ACHN (cell line): Measurements from ENCODE around the gene MEF2B.

ENCODE experiments used
- DNase-seq: peaks from one replicate; pipeline ENCODE4 v3.0.0-alpha.2; 2015
- in situ Hi-C: cut with HindIII; loops from 2 replicates; pipeline ENCODE4 v1.10.0; 2017; ENCODE audit warnings: low sequenced_read_pairs, low pct_ligation_motif_present, low pct_unique_long_range_greater_than_20kb

MEF2B gene

GRCh38 chr19:19170053-19170872 lies at the start of gene MEF2B:
TSS of gene MEF2B (minus strand) at chr19:19170263. CDS start at chr19:19150735, 19,528 bp downstream.
- in situ Hi-C loops = no loop called here
- DNase-seq = peak; percentile 53

DNA sequence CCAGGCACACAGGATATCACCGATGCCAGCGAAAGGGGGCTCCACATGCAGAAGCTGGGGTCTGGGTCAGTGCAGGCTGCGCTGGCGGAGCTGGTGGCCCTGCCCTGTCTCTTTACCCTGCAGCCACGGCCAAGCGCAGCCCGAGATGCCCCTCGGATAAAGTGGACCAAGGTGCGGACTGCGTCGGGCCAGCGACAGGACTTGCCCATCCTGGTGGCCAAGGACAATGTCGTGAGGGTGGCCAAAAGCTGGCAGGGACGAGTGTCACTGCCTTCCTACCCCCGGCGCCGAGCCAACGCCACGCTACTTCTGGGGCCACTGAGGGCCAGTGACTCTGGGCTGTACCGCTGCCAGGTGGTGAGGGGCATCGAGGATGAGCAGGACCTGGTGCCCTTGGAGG lies 48.8 kb upstream of the MEF2B start:
- in situ Hi-C loops = no loop called here
- no peak for DNase-seq

DNA sequence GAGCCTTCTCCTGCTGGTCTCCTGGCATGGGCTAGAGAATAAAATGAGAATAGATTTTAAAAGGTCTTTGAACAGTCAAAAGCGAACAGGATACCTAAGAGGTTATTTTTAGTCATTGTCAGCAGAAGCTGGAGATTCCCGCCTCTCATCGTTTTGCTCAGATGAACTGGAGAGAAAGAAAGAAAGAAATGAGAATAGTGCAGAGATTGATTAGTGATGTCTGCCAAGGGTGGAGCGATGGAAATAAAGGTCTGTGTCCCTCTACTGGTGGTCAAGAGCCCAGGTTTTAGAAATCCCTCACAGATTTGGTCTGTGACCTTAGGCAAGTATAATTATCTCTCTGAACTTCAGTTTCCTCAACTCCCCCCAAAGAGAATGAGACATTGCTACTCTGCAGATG lies 47.0 kb upstream of the MEF2B start:
- in situ Hi-C loops = no loop called here
- DNase-seq = no peak

GRCh38 chr19:19215792-19216191 lies 45.7 kb upstream of the MEF2B start:
- in situ Hi-C loops = no loop called here
- no peak for DNase-seq

DNA sequence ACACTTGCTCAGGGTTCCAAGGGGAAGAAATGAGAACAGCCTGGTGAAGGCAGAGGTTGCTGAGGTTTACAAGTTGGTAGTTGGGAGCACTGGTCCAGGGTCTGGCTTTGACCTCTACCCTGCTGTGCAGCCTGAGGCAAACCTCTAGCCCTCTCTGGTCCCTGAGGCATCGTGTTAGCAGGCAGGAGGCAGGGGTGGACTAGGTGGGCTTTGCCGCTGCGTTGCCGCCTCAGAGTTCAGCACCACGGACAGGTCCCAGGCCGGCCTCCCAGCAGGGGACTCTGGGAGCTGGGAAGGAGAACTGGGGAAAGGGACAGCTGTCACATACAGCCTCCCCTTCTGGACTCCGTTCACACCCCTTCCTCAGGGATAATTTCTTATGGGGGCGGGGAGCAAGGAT lies 44.8 kb upstream of the MEF2B start:
- in situ Hi-C loops = no loop called here
- peak; percentile 61 for DNase-seq

- in situ Hi-C loops = no loop called here
- no peak for DNase-seq
Measured at GRCh38 chr19:19214159-19214490, 44.1 kb upstream of the MEF2B start.

DNA sequence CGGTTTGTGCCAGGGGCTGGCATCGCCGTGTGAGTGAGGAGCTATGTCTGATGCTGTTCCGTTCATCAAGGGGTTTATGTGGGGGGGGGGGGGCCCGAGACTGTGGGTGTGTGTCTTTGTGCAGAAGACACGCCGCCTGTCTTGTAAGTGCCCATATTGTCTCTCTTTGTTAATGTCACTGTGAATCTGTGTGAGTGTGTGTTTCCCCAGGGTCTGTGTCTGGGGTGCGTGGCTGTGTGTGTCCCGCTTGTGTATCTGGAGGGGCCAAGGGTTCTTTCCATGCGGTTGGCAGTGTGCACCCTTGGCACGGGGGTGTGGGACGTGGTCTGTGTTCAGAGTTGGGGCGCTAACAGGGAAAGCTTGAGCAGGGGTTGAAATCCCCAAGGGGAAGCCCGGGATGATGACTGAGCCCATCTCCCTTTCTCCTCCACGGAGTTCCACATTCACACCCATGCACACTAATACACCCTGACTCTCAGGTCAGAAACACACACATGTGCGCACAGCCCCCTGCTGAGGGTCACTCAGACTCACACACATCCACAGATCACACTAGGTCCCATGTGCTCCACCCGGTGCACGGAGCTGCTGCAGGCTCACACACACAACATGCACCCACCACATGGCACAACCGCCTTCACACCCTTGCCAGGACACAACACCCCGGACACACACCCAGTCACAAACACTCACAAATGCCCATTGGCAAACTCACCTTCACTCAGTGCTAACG lies 43.5 kb upstream of the MEF2B start:
- in situ Hi-C loops = no loop called here
- no peak for DNase-seq

DNA sequence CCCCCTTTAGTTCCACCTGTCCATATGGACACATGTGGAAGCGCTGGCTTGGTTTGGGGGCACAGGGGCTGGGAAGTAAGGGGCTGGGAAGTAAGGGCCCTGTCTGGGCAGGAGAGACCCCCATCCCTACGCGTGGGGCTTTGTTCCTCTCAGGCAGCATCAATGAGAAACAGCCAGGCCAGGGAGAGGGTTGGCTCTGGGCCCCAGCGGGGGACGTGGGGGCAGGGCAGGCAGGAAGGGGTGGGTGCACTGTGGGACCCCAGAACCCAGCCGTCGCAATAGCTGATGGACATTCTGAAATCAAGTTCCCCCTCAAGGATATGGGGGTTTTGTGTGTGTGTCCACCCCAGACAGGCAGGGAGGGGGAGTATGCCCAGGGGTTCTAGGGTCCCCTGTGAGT lies 42.9 kb upstream of the MEF2B start:
- in situ Hi-C loops = no loop called here
- no peak for DNase-seq

DNA sequence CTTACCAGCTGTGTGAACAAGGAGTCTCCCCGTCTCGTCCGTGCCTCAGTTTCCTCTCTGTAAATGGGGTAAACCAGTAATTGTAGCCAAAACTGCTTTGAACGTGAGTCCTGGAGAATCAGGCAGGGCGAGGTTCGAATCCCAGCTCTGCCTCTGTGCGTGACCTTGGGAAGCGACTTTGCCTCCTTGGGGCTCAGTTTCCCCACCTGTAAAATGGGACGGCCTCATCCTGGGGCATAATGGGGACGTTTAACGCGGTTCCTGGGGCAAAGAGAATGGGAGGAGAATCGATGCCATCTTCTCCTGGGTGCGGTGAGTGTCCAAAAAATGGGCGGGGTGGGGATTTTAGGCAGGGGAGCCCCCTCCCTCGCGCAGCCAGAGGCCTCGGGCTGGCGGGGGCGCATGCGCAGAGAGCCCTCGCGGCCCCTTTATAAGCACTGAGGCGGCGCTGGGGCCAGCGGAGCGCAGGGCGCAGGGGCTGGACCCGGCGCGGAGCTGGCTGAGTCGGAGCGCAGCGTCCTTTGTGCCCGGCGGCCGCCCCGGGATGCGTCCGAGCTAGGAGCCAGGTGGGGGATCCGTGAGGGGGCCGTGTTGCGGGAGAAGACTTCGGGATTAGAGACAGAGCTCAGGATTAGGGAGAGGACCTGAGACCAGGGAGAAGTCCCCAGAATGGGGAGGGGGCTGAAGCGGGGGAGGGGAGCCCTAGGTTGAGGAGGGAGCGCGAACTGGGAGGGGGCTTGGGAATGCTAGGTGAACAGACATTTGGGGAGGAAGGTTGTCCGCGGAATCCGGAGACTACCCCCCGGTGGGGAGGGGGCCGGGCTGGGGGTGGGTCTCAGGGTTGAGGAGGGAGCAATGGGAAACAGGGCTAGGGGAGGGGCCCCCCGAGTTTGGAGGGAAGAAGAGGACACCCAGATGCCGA lies 41.7 kb upstream of the MEF2B start, which contains the start of gene NCAN:
Gene NCAN (plus strand): TSS at position 460 of the 922 bp plus-strand sequence. CDS start 4,996 bp downstream, outside the sequence.
- no peak for DNase-seq
- in situ Hi-C loops = no loop called here

DNA sequence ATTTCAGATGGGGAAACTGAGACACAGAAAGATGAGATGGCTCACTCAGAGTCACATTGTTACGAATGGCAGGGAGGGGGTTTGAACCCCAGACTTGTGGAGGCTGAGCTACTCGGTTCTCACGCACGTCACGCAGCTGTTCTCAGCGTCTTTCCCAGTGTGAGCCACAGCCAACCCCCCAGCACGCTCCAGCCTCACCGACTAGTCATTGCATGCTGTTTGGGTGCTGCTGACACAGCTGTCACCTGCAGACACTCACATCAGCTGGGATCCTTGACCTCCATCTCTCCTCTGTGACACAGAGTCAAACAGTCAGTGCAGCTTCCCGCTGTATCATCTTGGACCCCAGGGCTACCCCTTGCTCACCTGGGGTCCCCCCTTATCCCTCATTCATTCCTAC lies 39.3 kb upstream of the MEF2B start:
- no peak for DNase-seq
- in situ Hi-C loops = no loop called here

GRCh38 chr19:19207637-19208572 lies 37.8 kb upstream of the MEF2B start:
- no peak for DNase-seq
- in situ Hi-C loops = no loop called here

DNA sequence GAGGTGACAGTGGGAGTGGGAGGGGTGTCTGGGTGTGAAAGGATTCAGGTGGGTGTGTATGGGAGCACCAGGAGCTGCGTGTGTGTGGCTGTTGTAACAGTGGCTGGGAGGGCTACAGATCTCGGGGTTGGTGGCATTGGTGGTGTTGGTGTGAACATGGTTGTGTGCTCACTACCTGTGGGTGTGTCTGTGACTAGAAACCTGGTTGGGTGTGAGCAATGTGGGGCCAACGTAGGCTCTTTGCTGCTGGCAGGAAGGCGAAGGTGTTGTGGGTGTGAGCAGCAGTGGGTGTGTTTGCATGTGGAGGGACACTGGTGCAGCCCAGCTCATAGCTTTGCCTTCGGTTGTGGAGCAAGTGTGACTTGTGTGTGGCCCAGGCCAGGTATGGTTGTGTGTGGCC lies 36.9 kb upstream of the MEF2B start:
- in situ Hi-C loops = no loop called here
- no peak for DNase-seq

DNA sequence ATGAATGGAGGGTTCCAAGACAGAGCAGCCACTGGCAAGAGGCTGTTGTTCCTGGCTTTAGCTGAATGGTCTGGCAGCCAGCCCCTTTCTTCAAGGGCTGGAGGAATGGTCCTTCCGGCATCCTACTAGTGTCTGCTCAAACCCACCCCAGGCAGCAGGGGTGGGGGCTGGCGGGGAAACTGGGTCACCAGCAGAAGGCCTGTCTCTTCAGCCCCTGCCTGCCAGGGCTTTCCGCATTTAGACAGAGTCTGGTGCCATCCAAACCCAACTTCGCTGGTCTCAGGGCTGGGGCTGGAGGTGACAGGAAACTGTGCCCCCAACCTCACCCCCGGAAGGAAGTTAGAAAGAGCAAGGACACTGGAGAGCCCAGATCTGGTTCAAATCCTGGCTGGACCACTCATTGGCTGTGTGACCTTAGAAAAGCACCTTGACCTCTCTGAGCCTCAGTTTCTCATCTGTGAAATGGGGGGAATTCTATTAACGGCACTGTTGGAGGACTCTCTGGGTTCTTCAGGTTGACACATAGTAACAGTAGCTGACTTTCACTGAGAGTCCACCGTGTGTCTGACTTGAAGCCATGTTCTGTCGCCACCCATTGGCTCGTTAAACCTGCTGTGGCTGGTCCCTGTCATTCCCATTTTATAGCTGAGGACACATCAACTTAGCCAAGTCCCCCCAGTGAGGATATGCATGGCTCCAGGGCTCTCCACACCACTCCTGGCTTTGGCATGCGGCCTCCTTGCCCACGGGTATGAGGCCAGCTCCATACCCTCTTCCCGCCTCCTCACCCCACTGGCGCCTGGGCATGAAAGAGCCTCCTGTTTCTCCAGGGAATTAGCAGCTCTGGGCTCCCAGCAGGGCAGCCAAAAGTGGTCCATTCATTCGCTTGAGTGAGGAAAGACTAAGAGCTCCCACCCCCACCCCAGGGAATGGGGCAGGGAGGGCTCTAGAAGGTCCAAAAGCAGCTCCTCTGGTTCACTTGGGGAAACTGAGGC lies 35.6 kb upstream of the MEF2B start:
- DNase-seq = no peak
- in situ Hi-C loops = no loop called here

DNA sequence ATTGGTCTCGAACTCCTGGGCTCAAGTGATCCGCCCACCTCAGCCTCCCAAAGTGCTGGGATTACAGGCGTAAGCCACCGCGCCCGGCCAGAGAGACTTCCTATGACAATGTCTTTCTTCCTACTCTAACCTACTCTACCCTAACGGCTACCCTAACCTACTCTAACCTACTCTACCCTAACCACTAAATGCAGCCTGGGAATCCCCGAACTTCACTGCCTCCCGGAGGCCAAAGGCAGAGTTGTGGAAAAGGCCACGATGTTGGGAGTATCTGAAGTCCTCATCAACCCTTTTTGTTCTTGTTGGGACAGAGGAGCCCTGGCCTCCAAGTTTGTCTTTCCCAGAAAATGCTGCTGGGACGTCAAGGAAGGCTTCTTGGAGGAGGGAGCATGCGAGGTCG lies 34.1 kb upstream of the MEF2B start:
- in situ Hi-C loops = no loop called here
- no peak for DNase-seq

GRCh38 chr19:19203012-19203856 lies 33.2 kb upstream of the MEF2B start, which contains the start of gene NR2C2AP:
TSS of gene NR2C2AP (minus strand) at chr19:19203414. CDS start at chr19:19203060, 354 bp downstream.
- in situ Hi-C loops = no loop called here

DNA sequence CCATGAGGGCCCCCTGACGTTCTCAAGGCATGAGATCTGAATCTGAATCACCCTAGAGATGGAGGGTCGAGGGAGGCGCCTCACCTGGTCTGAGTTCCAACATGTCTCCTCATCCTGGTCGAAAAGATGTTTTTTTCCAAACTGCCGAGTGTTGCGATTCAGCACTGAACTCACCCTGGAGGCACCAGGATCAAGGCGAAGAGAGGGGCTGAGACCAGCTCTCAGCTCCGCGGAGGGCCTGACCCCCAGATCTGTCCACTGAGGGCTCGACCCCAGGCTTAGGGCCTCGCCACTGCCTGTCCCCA lies 32.6 kb upstream of the MEF2B start:
- in situ Hi-C loops = no loop called here
- no peak for DNase-seq

More at GRCh38 chr19:19203012-19203856, 33.2 kb upstream of the MEF2B start, which contains the start of gene NR2C2AP:
- peak; percentile 85 for DNase-seq
